Activated CD4-positive, CD25-positive, alpha-beta regulatory T cell (primary cell): ENCODE measurements around the gene GARIN5A.

Experiments
- DNase-seq, 4 experiments: peaks; one replicate each; lab custom pipeline; 2025; lab: John Stamatoyannopoulos, UW

GARIN5A gene

GRCh38 chr19:50508843-50509190, 32.2 kb upstream of the GARIN5A start:
- DNase-seq = no peak

GRCh38 chr19:50507376-50507775, 30.7 kb upstream of the GARIN5A start:
- DNase-seq = no peak

GRCh38 chr19:50506700-50507099, 30.1 kb upstream of the GARIN5A start:
- DNase-seq = no peak

GRCh38 chr19:50505856-50506611, 29.4 kb upstream of the GARIN5A start:
- DNase-seq = no peak

GRCh38 chr19:50501568-50502475, 25.2 kb upstream of the GARIN5A start:
- no peak for DNase-seq

- no peak for DNase-seq
Measured at GRCh38 chr19:50501186-50501567, 24.5 kb upstream of the GARIN5A start.

GRCh38 chr19:50500753-50501151, 24.1 kb upstream of the GARIN5A start:
- DNase-seq = no peak

GRCh38 chr19:50500060-50500752, 23.6 kb upstream of the GARIN5A start:
- DNase-seq = no peak

GRCh38 chr19:50498219-50499056, 21.8 kb upstream of the GARIN5A start:
- DNase-seq = no peak

- no peak for DNase-seq
Measured at GRCh38 chr19:50497022-50497405, 20.4 kb upstream of the GARIN5A start.

GRCh38 chr19:50496189-50497021, 19.8 kb upstream of the GARIN5A start:
- DNase-seq = no peak

- no peak for DNase-seq
Measured at GRCh38 chr19:50495020-50495531, 18.4 kb upstream of the GARIN5A start.

GRCh38 chr19:50494186-50495019, 17.8 kb upstream of the GARIN5A start:
- DNase-seq = no peak

- DNase-seq = no peak
Measured at GRCh38 chr19:50493171-50493570, 16.5 kb upstream of the GARIN5A start.

GRCh38 chr19:50492303-50493052, 15.8 kb upstream of the GARIN5A start:
- peak in 1 of 4 experiments; percentile 21 for DNase-seq

GRCh38 chr19:50490991-50491472, 14.4 kb upstream of the GARIN5A start:
- DNase-seq = no peak

GRCh38 chr19:50490411-50490811, 13.8 kb upstream of the GARIN5A start:
- DNase-seq = no peak

- DNase-seq = no peak
Measured at GRCh38 chr19:50489461-50490011, 12.9 kb upstream of the GARIN5A start.
